Activated CD8-positive, alpha-beta T cell treated with anti-CD3 and anti-CD28 coated beads for 36 hours (primary cell): ENCODE results near the gene CNTROB. TPM values are rescaled to one million over a fixed set of nuclear protein-coding genes. Genes with fewer than 3 reads are reported as not detected.
"Not testable (repeated sequence)": the region's sequence is repeated elsewhere in the genome, so short reads cannot be mapped to it uniquely, and the experiment has no call there.

Source experiments
- ATAC-seq: fragments of 200-7000 bp; cut with Tn5 transposase; one replicate; pipeline ENCODE4 v1.10.0; 2021; ENCODE audit warnings: mild to moderate bottlenecking, moderate library complexity
- CTCF ChIA-PET: fragments of 350-600 bp; sonication (Branson Sonifier 250); formaldehyde crosslinking; loops from one replicate; lab custom pipeline; 2021; ENCODE audit warnings: antibody characterized with exemption; lab: Charles Lee
- POLR2A ChIA-PET: fragments of 350-600 bp; sonication (Branson Sonifier 250); formaldehyde crosslinking; loops from one replicate; lab custom pipeline; 2021; ENCODE audit warnings: antibody characterized with exemption; lab: Charles Lee
- DNase-seq: peaks from one replicate; pipeline ENCODE4 v3.0.0-alpha.2; 2020
- H3K27ac Mint-ChIP-seq: one replicate; pipeline ENCODE4 v1.8.0; 2021; ENCODE audit warnings: mild to moderate bottlenecking, mixed read lengths
- H3K27me3 Mint-ChIP-seq: one replicate; pipeline ENCODE4 v1.8.0; 2021; ENCODE audit warnings: mixed read lengths
- H3K36me3 Mint-ChIP-seq: one replicate; pipeline ENCODE4 v1.8.0; 2021; ENCODE audit warnings: low read depth, mixed read lengths
- H3K4me1 Mint-ChIP-seq: one replicate; pipeline ENCODE4 v1.8.0; 2021; ENCODE audit warnings: low read depth, mixed read lengths
- H3K4me3 Mint-ChIP-seq: one replicate; pipeline ENCODE4 v1.8.0; 2021; ENCODE audit warnings: mild to moderate bottlenecking, moderate library complexity, mixed read lengths
- H3K9me3 Mint-ChIP-seq: one replicate; pipeline ENCODE4 v1.8.0; 2021; ENCODE audit warnings: mixed read lengths
- CTCF ChIP-seq: fragments of 200-600 bp; IDR thresholded peaks from one replicate; pipeline ENCODE4 v1.8.0; 2022; ENCODE audit warnings: antibody characterized with exemption, mild to moderate bottlenecking
- intact Hi-C: fragments of 100-400 bp; cut with micrococcal nuclease; formaldehyde crosslinking; loops from one replicate; pipeline ENCODE4 v1.10.0; 2022
- total RNA-seq, 2 experiments: library from RNA; stranded (reverse); gene quantifications; one replicate each; pipeline ENCODE4 v1.2.3, GENCODE V29; 2021

The CNTROB gene
- total RNA-seq, 2 experiments from 2014 or later, result 48.4 to 54.1 TPM

DNA sequence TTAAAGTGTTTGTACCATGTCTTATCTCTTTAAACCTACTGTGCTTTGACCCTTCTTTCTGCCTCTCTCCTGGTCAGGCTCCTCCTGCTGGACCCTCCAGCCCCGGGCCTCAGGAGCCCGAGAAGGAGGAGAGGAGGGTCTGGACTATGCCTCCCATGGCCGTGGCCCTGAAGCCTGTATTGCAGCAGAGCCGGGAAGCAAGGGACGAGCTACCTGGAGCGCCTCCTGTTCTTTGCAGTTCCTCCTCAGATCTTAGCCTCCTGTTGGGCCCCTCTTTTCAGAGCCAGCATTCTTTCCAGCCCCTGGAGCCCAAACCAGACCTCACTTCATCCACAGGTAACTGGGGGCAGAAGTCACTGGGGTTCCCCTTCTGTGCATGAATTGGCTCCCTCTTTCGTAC, 13.6 kb downstream of the CNTROB start:
- ATAC-seq (no peak), DNase-seq (no peak)
- no peak overlapping the region for H3K4me3 Mint-ChIP-seq
- H3K9me3 Mint-ChIP-seq, result no peaks in the 10 kb centered on the region
- ChIA-PET POLR2A (interaction anchor here (3.3 kb wide), 1 partner anchor 13 kb away, joined by 16 read pairs; no protein-coding TSS in a partner anchor), CTCF (interaction anchor here (1.8 to 2.3 kb wide), 2 partner anchors 33 to 42 kb away, joined by 4 to 6 read pairs; no protein-coding TSS in a partner anchor)
- no peak for TF ChIP-seq CTCF
- no peak overlapping the region for H3K27ac Mint-ChIP-seq
- intact Hi-C loops, result no loop called here
- peaks cover 62% of the 10 kb centered on the region for H3K36me3 Mint-ChIP-seq
- peaks cover 8% of the 10 kb centered on the region for H3K4me1 Mint-ChIP-seq
- no peaks in the 10 kb centered on the region for H3K27me3 Mint-ChIP-seq

DNA sequence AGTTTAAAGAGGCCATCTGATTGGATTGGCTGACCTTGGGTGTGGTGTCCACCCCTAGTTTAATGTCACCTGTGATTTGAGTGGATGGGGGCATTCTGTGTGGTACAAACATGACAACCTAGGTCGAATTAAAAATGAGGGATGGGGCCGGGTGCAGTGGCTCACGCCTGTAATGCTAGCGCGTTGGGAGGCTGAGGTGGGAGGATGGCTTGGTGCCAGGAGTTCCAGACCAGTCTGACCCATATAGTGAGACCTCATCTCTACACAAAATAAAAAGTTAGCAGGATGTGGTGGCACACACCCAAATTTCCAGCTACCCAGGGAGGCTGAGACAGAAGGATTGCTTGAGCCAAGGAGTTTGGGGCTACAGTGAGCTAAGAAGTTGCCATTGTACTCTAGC, 14.4 kb downstream of the CNTROB start:
- ChIA-PET POLR2A (interaction anchor here (0.7 to 2.0 kb wide), 2 partner anchors 11 to 13 kb away, joined by 3 to 7 read pairs; no protein-coding TSS in a partner anchor), CTCF (no interaction called here)
- intact Hi-C loops, result no loop called here
- no peak for ATAC-seq
- H3K27ac Mint-ChIP-seq, result no peak overlapping the region
- no peak for TF ChIP-seq CTCF
- DNase-seq, result no peak
- H3K36me3 Mint-ChIP-seq, result peaks cover 60% of the 10 kb centered on the region
- H3K4me3 Mint-ChIP-seq, result no peak overlapping the region
- no peaks in the 10 kb centered on the region for H3K9me3 Mint-ChIP-seq
- no peaks in the 10 kb centered on the region for H3K27me3 Mint-ChIP-seq
- peaks cover 16% of the 10 kb centered on the region for H3K4me1 Mint-ChIP-seq

- intact Hi-C loops, result no loop called here
- peaks cover 23% of the 10 kb centered on the region for H3K4me1 Mint-ChIP-seq
- ATAC-seq (no peak), DNase-seq (no peak)
- H3K27ac Mint-ChIP-seq, result no peak overlapping the region
- H3K4me3 Mint-ChIP-seq, result no peak overlapping the region
- no peaks in the 10 kb centered on the region for H3K27me3 Mint-ChIP-seq
- ChIA-PET POLR2A (interaction anchor here (1.3 to 2.0 kb wide), 2 partner anchors 8 to 15 kb away, joined by 4 to 7 read pairs; no protein-coding TSS in a partner anchor), CTCF (interaction anchor here (1.0 to 1.1 kb wide), 3 partner anchors 14 to 126 kb away, joined by 3 read pairs; no protein-coding TSS in a partner anchor)
- H3K9me3 Mint-ChIP-seq, result no peaks in the 10 kb centered on the region
- no peak for TF ChIP-seq CTCF
- peaks cover 53% of the 10 kb centered on the region for H3K36me3 Mint-ChIP-seq
These were observed 15.6 kb downstream of the CNTROB start for GRCh38 chr17:7947651-7948050.

GRCh38 chr17:7950578-7950977, 18.6 kb downstream of the CNTROB start:
- POLR2A ChIA-PET, result no interaction called here
- no peak overlapping the region for H3K4me3 Mint-ChIP-seq
- intact Hi-C loops, result no loop called here
- CTCF ChIA-PET, result interaction anchor here (1.2 kb wide), 1 partner anchor 15 kb away, joined by 4 read pairs; no protein-coding TSS in a partner anchor
- TF ChIP-seq CTCF, result no peak
- peaks cover 29% of the 10 kb centered on the region for H3K4me1 Mint-ChIP-seq
- no peaks in the 10 kb centered on the region for H3K9me3 Mint-ChIP-seq
- DNase-seq (no peak), ATAC-seq (no peak)
- H3K36me3 Mint-ChIP-seq, result peaks cover 39% of the 10 kb centered on the region
- peak overlapping the region; percentile 30 for H3K27ac Mint-ChIP-seq
- H3K27me3 Mint-ChIP-seq, result no peaks in the 10 kb centered on the region

DNA sequence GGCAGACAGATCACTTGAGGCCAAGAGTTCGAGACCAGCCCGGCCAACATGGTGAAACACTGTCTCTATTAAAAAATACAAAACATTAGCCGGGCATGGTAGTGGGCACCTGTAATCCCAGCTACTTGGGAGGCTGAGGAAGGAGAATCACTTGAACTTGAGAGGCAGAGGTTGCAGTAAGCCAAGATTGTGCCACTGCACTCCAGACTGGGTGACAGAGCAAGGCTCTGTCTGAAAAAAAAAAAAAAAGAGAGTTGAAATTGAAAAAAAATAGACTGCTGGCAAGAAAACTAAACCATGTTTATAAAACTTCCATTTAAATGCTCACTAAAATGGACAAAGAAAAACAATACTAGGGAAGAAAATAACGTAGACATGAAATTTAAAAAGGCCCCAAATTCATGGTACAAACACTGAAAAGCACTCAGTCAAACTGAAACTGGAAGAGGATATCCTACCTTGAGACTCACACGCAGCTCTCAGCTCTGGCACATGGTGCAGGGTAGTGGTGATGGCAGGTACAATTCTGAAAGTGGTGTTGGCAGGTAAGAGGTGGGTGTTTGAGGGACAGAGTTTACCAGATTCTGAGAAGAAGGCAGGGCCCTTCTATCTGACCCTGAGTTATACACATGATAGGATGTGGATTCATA, 19.3 kb downstream of the CNTROB start:
- intact Hi-C loops, result no loop called here
- no peak for TF ChIP-seq CTCF
- ATAC-seq (peak; percentile 97), DNase-seq (peak; percentile 70)
- Mint-ChIP-seq H3K4me3 (peak overlapping the region; percentile 21), H3K4me1 (peaks cover 29% of the 10 kb centered on the region), H3K27ac (peak overlapping the region; percentile 83), H3K9me3 (no peaks in the 10 kb centered on the region), H3K36me3 (peaks cover 38% of the 10 kb centered on the region), H3K27me3 (no peaks in the 10 kb centered on the region)
- POLR2A ChIA-PET, result interaction anchor here (0.6 to 1.4 kb wide), 4 partner anchors 19 to 143 kb away, joined by 3 to 5 read pairs (median 3); partner anchors contain the start of genes ALOX12B and CNTROB
- CTCF ChIA-PET, result interaction anchor here (1.2 to 1.7 kb wide), 3 partner anchors 16 to 109 kb away, joined by 4 to 7 read pairs (median 4); no protein-coding TSS in a partner anchor

DNA sequence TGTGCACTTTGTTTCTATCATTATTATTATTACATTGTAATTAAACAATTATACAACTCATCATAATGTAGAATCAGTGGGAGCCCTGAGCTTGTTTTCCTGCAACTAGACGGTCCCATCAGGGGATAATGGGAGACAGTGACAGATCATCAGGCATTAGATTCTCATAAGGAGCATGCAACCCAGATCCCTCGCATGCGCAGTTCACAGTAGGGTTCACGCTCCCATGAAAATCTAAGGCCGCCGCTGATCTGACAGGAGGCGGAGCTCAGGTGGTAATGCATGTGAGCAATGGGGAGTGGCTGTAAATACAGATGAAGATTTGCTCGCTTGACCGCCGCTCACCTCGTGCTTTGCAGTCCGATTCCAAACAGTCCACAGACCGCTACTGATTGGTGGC, 21.3 kb downstream of the CNTROB start:
- intact Hi-C loops, result not testable (repeated sequence)
- CTCF ChIA-PET, result interaction anchor here (1.1 to 1.7 kb wide), 4 partner anchors 37 to 120 kb away, joined by 3 to 7 read pairs (median 4); no protein-coding TSS in a partner anchor

More for the DNA sequence above, 21.3 kb downstream of the CNTROB start:
- DNase-seq, POLR2A ChIA-PET, H3K27ac Mint-ChIP-seq, H3K27me3 Mint-ChIP-seq, H3K9me3 Mint-ChIP-seq, ATAC-seq, H3K4me3 Mint-ChIP-seq: not testable (repeated sequence)
- peaks cover 29% of the 10 kb centered on the region for H3K4me1 Mint-ChIP-seq
- peaks cover 24% of the 10 kb centered on the region for H3K36me3 Mint-ChIP-seq
